MG63 (cell line): ENCODE measurements around the gene MXD1. TPM values are rescaled to one million over a fixed set of nuclear protein-coding genes. Genes with fewer than 3 reads are reported as not detected.

ENCODE experiments used
- DNase-seq: peaks from one replicate; pipeline ENCODE4 v3.0.0-alpha.2; 2020
- H3K27me3 ChIP-seq: fragments of 250-450 bp; sonication (Bioruptor Pico); 2 replicates; pipeline ENCODE4 v1.5.1; 2020; ENCODE audit warnings: mild to moderate bottlenecking, moderate library complexity
- H3K36me3 ChIP-seq: fragments of 250-450 bp; sonication (Bioruptor Pico); 2 replicates; pipeline ENCODE4 v1.5.1; 2020; ENCODE audit warnings: mild to moderate bottlenecking, moderate library complexity
- H3K4me3 ChIP-seq: fragments of 250-450 bp; sonication (Bioruptor Pico); 2 replicates; pipeline ENCODE4 v1.5.1; 2020; ENCODE audit warnings: mild to moderate bottlenecking, moderate library complexity
- H3K9me3 ChIP-seq: fragments of 250-450 bp; sonication (Bioruptor Pico); 2 replicates; pipeline ENCODE4 v1.5.1; 2020; ENCODE audit warnings: mild to moderate bottlenecking, moderate library complexity
- total RNA-seq: library from RNA; depleted of rRNA; stranded (reverse); fragments of >200 nt; shearing (Covaris generic); gene quantifications from 2 replicates; pipeline ENCODE4 v1.2.3, GENCODE V29; 2014; ENCODE audit warnings: low replicate concordance

MXD1 gene
- total RNA-seq, 1 experiment from 2014 or later: 2.5 TPM

- H3K4me3 ChIP-seq: no peak overlapping the region
- no peaks in the 10 kb centered on the region for H3K27me3 ChIP-seq
- H3K9me3 ChIP-seq: no peaks in the 10 kb centered on the region
- no peak for DNase-seq
- H3K36me3 ChIP-seq: no peaks in the 10 kb centered on the region
These were observed 48.2 kb downstream of the MXD1 start for GRCh38 chr2:69962986-69963730.

GRCh38 chr2:69964353-69964841 lies 49.5 kb downstream of the MXD1 start:
- Histone ChIP-seq H3K4me3 (no peak overlapping the region), H3K27me3 (no peaks in the 10 kb centered on the region), H3K36me3 (no peaks in the 10 kb centered on the region), H3K9me3 (no peaks in the 10 kb centered on the region)
- no peak for DNase-seq

GRCh38 chr2:69965756-69966445 lies 51.0 kb downstream of the MXD1 start:
- no peaks in the 10 kb centered on the region for H3K36me3 ChIP-seq
- H3K4me3 ChIP-seq: no peak overlapping the region
- H3K27me3 ChIP-seq: no peaks in the 10 kb centered on the region
- H3K9me3 ChIP-seq: no peaks in the 10 kb centered on the region
- DNase-seq: no peak

GRCh38 chr2:69966496-69966895 lies 51.6 kb downstream of the MXD1 start:
- no peaks in the 10 kb centered on the region for H3K27me3 ChIP-seq
- no peak for DNase-seq
- no peaks in the 10 kb centered on the region for H3K9me3 ChIP-seq
- no peak overlapping the region for H3K4me3 ChIP-seq
- no peaks in the 10 kb centered on the region for H3K36me3 ChIP-seq

- no peak for DNase-seq
- H3K4me3 ChIP-seq: no peak overlapping the region
- no peaks in the 10 kb centered on the region for H3K27me3 ChIP-seq
- H3K9me3 ChIP-seq: no peaks in the 10 kb centered on the region
- H3K36me3 ChIP-seq: no peaks in the 10 kb centered on the region
These were observed 53.7 kb downstream of the MXD1 start for GRCh38 chr2:69968609-69969008.

GRCh38 chr2:69969126-69969983 lies 54.4 kb downstream of the MXD1 start:
- no peak for DNase-seq
- Histone ChIP-seq H3K27me3 (no peaks in the 10 kb centered on the region), H3K9me3 (no peaks in the 10 kb centered on the region), H3K4me3 (no peak overlapping the region), H3K36me3 (no peaks in the 10 kb centered on the region)

- Histone ChIP-seq H3K36me3 (no peaks in the 10 kb centered on the region), H3K9me3 (no peaks in the 10 kb centered on the region), H3K27me3 (no peaks in the 10 kb centered on the region), H3K4me3 (no peak overlapping the region)
- DNase-seq: no peak
These were observed 55.1 kb downstream of the MXD1 start for GRCh38 chr2:69969991-69970390.

GRCh38 chr2:69972822-69973221 lies 57.9 kb downstream of the MXD1 start:
- DNase-seq: no peak
- Histone ChIP-seq H3K27me3 (no peaks in the 10 kb centered on the region), H3K9me3 (no peaks in the 10 kb centered on the region), H3K36me3 (no peaks in the 10 kb centered on the region), H3K4me3 (no peak overlapping the region)

- no peaks in the 10 kb centered on the region for H3K27me3 ChIP-seq
- no peak overlapping the region for H3K4me3 ChIP-seq
- H3K9me3 ChIP-seq: no peaks in the 10 kb centered on the region
- no peaks in the 10 kb centered on the region for H3K36me3 ChIP-seq
- peak; percentile 27 for DNase-seq
These were observed 58.4 kb downstream of the MXD1 start for GRCh38 chr2:69973335-69973735.

- Histone ChIP-seq H3K4me3 (no peak overlapping the region), H3K36me3 (no peaks in the 10 kb centered on the region), H3K27me3 (no peaks in the 10 kb centered on the region), H3K9me3 (no peaks in the 10 kb centered on the region)
- DNase-seq: no peak
These were observed 60.4 kb downstream of the MXD1 start for GRCh38 chr2:69975136-69975852.

- no peaks in the 10 kb centered on the region for H3K9me3 ChIP-seq
- H3K4me3 ChIP-seq: no peak overlapping the region
- no peaks in the 10 kb centered on the region for H3K36me3 ChIP-seq
- no peaks in the 10 kb centered on the region for H3K27me3 ChIP-seq
- no peak for DNase-seq
These were observed 61.0 kb downstream of the MXD1 start for GRCh38 chr2:69975853-69976462.

- Histone ChIP-seq H3K9me3 (no peaks in the 10 kb centered on the region), H3K36me3 (no peaks in the 10 kb centered on the region), H3K27me3 (no peaks in the 10 kb centered on the region), H3K4me3 (no peak overlapping the region)
- DNase-seq: no peak
These were observed 62.3 kb downstream of the MXD1 start for GRCh38 chr2:69977186-69977585.

GRCh38 chr2:69977906-69978482 lies 63.1 kb downstream of the MXD1 start:
- DNase-seq: no peak
- no peaks in the 10 kb centered on the region for H3K27me3 ChIP-seq

GRCh38 chr2:69979902-69980807 lies 65.2 kb downstream of the MXD1 start:
- no peak overlapping the region for H3K4me3 ChIP-seq
- DNase-seq: no peak
- H3K36me3 ChIP-seq: no peaks in the 10 kb centered on the region
- no peaks in the 10 kb centered on the region for H3K27me3 ChIP-seq
- H3K9me3 ChIP-seq: no peaks in the 10 kb centered on the region

More at GRCh38 chr2:69977906-69978482, 63.1 kb downstream of the MXD1 start:
- Histone ChIP-seq H3K36me3 (no peaks in the 10 kb centered on the region), H3K4me3 (no peak overlapping the region), H3K9me3 (no peaks in the 10 kb centered on the region)

- DNase-seq: no peak
- Histone ChIP-seq H3K27me3 (no peaks in the 10 kb centered on the region), H3K36me3 (no peaks in the 10 kb centered on the region), H3K4me3 (no peak overlapping the region), H3K9me3 (no peaks in the 10 kb centered on the region)
These were observed 68.6 kb downstream of the MXD1 start for GRCh38 chr2:69983392-69983966.
